ENCODE measurements around the gene KBTBD4. TPM values are rescaled to one million over a fixed set of nuclear protein-coding genes. Genes with fewer than 3 reads are reported as not detected.
A peak's percentile ranks its signal among the peaks of the same experiment; 100 is the strongest.

KBTBD4 gene
- total RNA-seq, 1 experiment from 2014 or later, result 13.2 TPM

- no peaks in the 10 kb centered on the region for H3K27me3 ChIP-seq (ENCODE audit: insufficient read depth, low read length)
- H3K4me3 ChIP-seq (replicated peaks in 1 of 2; ENCODE audit: low read depth in 1 of 2, low read length in 2 of 2), result no peak overlapping the region
- intact Hi-C loops (cut with micrococcal nuclease), result no loop called here
- peak overlapping the region; percentile 36 for H3K27ac ChIP-seq (ENCODE audit: low read depth, low read length)
- H3K4me2 ChIP-seq (ENCODE audit: low read length), result peak overlapping the region; percentile 66
- H3K9ac ChIP-seq (ENCODE audit: low read length), result no peak overlapping the region
- ATAC-seq (peak; percentile 18; the same call in 1 of the 2 replicates), DNase-seq (ENCODE audit: low read depth, low spot score) (no peak)
- RAD21 ChIA-PET (ENCODE audit: low non-redundant PET in 1 of 2, low total read pairs in 2 of 2, uncharacterized antibody in 2 of 2, unreplicated experiment in 2 of 2), result no interaction called here
- TF ChIP-seq YY1 (IDR thresholded peaks at IDR 0.05; ENCODE audit: extremely low read depth, insufficient replicate concordance, low read depth, low read length) (no peak), TCF7L2 (IDR thresholded peaks at IDR 0.05; ENCODE audit: borderline replicate concordance, extremely low read depth, insufficient read depth, insufficient read length) (no peak), ZNF274 (IDR thresholded peaks at IDR 0.05; ENCODE audit: low read depth, low read length) (no peak), SRF (IDR thresholded peaks at IDR 0.05; ENCODE audit: low read depth) (no peak), ELF1 (IDR thresholded peaks at IDR 0.05; ENCODE audit: borderline replicate concordance, low read depth) (no peak), MAX (IDR thresholded peaks at IDR 0.05) (no peak), EZH2 (IDR thresholded peaks at IDR 0.05) (no peak)
- no peaks in the 10 kb centered on the region for H3K36me3 ChIP-seq (ENCODE audit: control insufficient read depth in 1 of 2, insufficient read depth in 2 of 2, low read length in 2 of 2)
- CTCF ChIA-PET, result interaction anchor here (1.1 kb wide), 1 partner anchor 29 kb away, joined by 3 read pairs; no protein-coding TSS in a partner anchor
- peaks cover 25% of the 10 kb centered on the region; the same call in 1 of the 2 replicates for H4K20me1 ChIP-seq (ENCODE audit: insufficient read depth)
- H3K79me2 ChIP-seq (ENCODE audit: insufficient read depth, low read length), result peaks cover 100% of the 10 kb centered on the region
- no TSS peak for BruUV-seq (replicated peaks)
- H2AFZ ChIP-seq (ENCODE audit: low read depth, low read length, poor library complexity, severe bottlenecking), result no peak overlapping the region
- peaks cover 24 to 30% of the 10 kb centered on the region in 2 experiments for H3K4me1 ChIP-seq (ENCODE audit: control insufficient read depth in 1 of 2, insufficient read depth in 2 of 2, low read length in 2 of 2)
- POLR2A ChIA-PET, result no interaction called here
- no peaks in the 10 kb centered on the region for H3K9me2 ChIP-seq (ENCODE audit: insufficient read depth)
- no peaks in the 10 kb centered on the region for H3K9me3 ChIP-seq (ENCODE audit: control insufficient read depth in 1 of 2, insufficient read depth in 1 of 2, low read depth in 1 of 2, low read length in 2 of 2)
These were observed 54.4 kb downstream of the KBTBD4 start for GRCh38 chr11:47524291-47524874.

GRCh38 chr11:47523490-47524225 lies 55.1 kb downstream of the KBTBD4 start:
- H3K9me3 ChIP-seq (ENCODE audit: control insufficient read depth in 1 of 2, insufficient read depth in 1 of 2, low read depth in 1 of 2, low read length in 2 of 2), result no peaks in the 10 kb centered on the region
- intact Hi-C loops (cut with micrococcal nuclease), result no loop called here
- H3K36me3 ChIP-seq (ENCODE audit: control insufficient read depth in 1 of 2, insufficient read depth in 2 of 2, low read length in 2 of 2), result no peaks in the 10 kb centered on the region
- H4K20me1 ChIP-seq (ENCODE audit: insufficient read depth), result peaks cover 25% of the 10 kb centered on the region; the same call in 1 of the 2 replicates
- peak overlapping the region; percentile 36 for H3K27ac ChIP-seq (ENCODE audit: low read depth, low read length)
- peak; percentile 70 for ATAC-seq
- ChIA-PET POLR2A (no interaction called here), RAD21 (ENCODE audit: low non-redundant PET in 1 of 2, low total read pairs in 2 of 2, uncharacterized antibody in 2 of 2, unreplicated experiment in 2 of 2) (no interaction called here), CTCF (no interaction called here)
- no peak for DNase-seq (ENCODE audit: low read depth, low spot score)
- peaks cover 24 to 30% of the 10 kb centered on the region in 2 experiments for H3K4me1 ChIP-seq (ENCODE audit: control insufficient read depth in 1 of 2, insufficient read depth in 2 of 2, low read length in 2 of 2)
- peak overlapping the region; percentile 66 for H3K4me2 ChIP-seq (ENCODE audit: low read length)
- BruUV-seq (replicated peaks), result no TSS peak
- H2AFZ ChIP-seq (ENCODE audit: low read depth, low read length, poor library complexity, severe bottlenecking), result no peak overlapping the region
- TF ChIP-seq MAX (IDR thresholded peaks at IDR 0.05) (0 out of 2 replicates have a peak, but pooled peaks have one; percentile 37), TCF7L2 (IDR thresholded peaks at IDR 0.05; ENCODE audit: borderline replicate concordance, extremely low read depth, insufficient read depth, insufficient read length) (no peak), JUND (IDR thresholded peaks at IDR 0.05) (peak; percentile 67; the same call in 1 of the 2 replicates), FOSL1 (IDR thresholded peaks at IDR 0.05; ENCODE audit: low read depth) (peak; percentile 69)
- peaks cover 99% of the 10 kb centered on the region for H3K79me2 ChIP-seq (ENCODE audit: insufficient read depth, low read length)
- no peaks in the 10 kb centered on the region for H3K9me2 ChIP-seq (ENCODE audit: insufficient read depth)
- peak overlapping the region in 1 of 2 experiments; percentile 2; a peak in 1 of 4 replicates for H3K4me3 ChIP-seq (replicated peaks in 1 of 2; ENCODE audit: low read depth in 1 of 2, low read length in 2 of 2)
- H3K9ac ChIP-seq (ENCODE audit: low read length), result peak overlapping the region; percentile 1; the same call in 1 of the 2 replicates
- H3K27me3 ChIP-seq (ENCODE audit: insufficient read depth, low read length), result no peaks in the 10 kb centered on the region

All from HCT116 (cell line).